Tibial nerve (tissue), 4 donors: ENCODE measurements around the gene PPAT. TPM values are rescaled to one million over a fixed set of nuclear protein-coding genes. Genes with fewer than 3 reads are reported as not detected.
"Not testable (repeated sequence)": the region's sequence is repeated elsewhere in the genome, so short reads cannot be mapped to it uniquely, and the experiment has no call there.

Source experiments
- DNase-seq, 2 donors: peaks; one replicate each; pipeline ENCODE4 v3.0.0-alpha.2; 2019; ENCODE audit warnings: low spot score in 2 of 2
- H3K27ac ChIP-seq, 4 donors: fragments of 200-600 bp; sonication (generic) in 3 of 4; one replicate each; pipeline ENCODE4 v1.5.1; 2017 to 2019; ENCODE audit warnings: mild to moderate bottlenecking in 1 of 4
- H3K27me3 ChIP-seq, 2 donors: fragments of 200-600 bp; sonication (generic) in 1 of 2; one replicate each; pipeline versions ENCODE4 v1.5.1 to v1.6.0; 2017 to 2019
- H3K36me3 ChIP-seq, 3 donors: fragments of 200-600 bp; sonication (generic); one replicate each; pipeline ENCODE4 v1.5.1; 2018 to 2019
- H3K4me1 ChIP-seq, 4 donors: fragments of 200-600 bp; sonication (generic) in 3 of 4; one replicate each; pipeline ENCODE4 v1.5.1; 2017 to 2019
- H3K4me3 ChIP-seq, 4 donors: fragments of 200-600 bp; sonication (generic) in 3 of 4; one replicate each; pipeline ENCODE4 v1.5.1; 2017 to 2019; ENCODE audit warnings: mild to moderate bottlenecking in 1 of 4, moderate library complexity in 1 of 4
- H3K9me3 ChIP-seq, 4 donors: fragments of 200-600 bp; sonication (generic) in 3 of 4; one replicate each; pipeline ENCODE4 v1.5.1; 2017 to 2019
- CTCF ChIP-seq, 5 experiments: fragments of 200-600 bp in 3 of 5; fragments of 450-650 bp in 2 of 5; sonication (generic) in 3 of 5; IDR thresholded peaks; one replicate each; pipeline ENCODE4 v1.5.1; 2016 to 2019; ENCODE audit warnings: antibody characterized with exemption in 5 of 5, mild to moderate bottlenecking in 3 of 5, moderate library complexity in 2 of 5
- EP300 ChIP-seq, 2 donors: sonication (generic); formaldehyde crosslinking; IDR thresholded peaks; one replicate each; pipeline ENCODE4 v1.6.1; 2017; ENCODE audit warnings: antibody characterized with exemption in 2 of 2, mild to moderate bottlenecking in 1 of 2
- POLR2A ChIP-seq, 2 donors: fragments of 450-650 bp; IDR thresholded peaks; one replicate each; pipeline ENCODE4 v1.6.1; 2017; ENCODE audit warnings: antibody characterized with exemption in 2 of 2, mild to moderate bottlenecking in 2 of 2, moderate library complexity in 2 of 2
- WGBS, 2 donors: methylation state at CpG; one replicate each; pipeline ENCODE4 v1.1.5; 2018; 5-methylcytosine and 5-hydroxymethylcytosine counted together
- total RNA-seq, 4 donors: library from RNA; depleted of rRNA; stranded (reverse); fragments of >200 nt; gene quantifications; one replicate each; pipeline ENCODE4 v1.1.0, GENCODE V29; 2016

PPAT gene
- total RNA-seq, 4 donors from 2014 or later, result 2.2 to 7.8 (median 3.8) TPM

- no peak for DNase-seq
- H3K36me3 ChIP-seq, result peaks cover 0 to 47% (median 15%) of the 10 kb centered on the region in 3 donors
- no peak overlapping the region for H3K4me3 ChIP-seq
- H3K27ac ChIP-seq, result no peak overlapping the region
- peaks cover 0 to 33% (median 22%) of the 10 kb centered on the region in 4 donors for H3K4me1 ChIP-seq
- 78 to 81% methylated on average over 6 of the region's 6 CpGs for WGBS, 2 donors
- H3K9me3 ChIP-seq, result no peaks in the 10 kb centered on the region
- TF ChIP-seq POLR2A (IDR thresholded peaks at IDR 0.05) (no peak), EP300 (IDR thresholded peaks at IDR 0.05) (no peak), CTCF (IDR thresholded peaks at IDR 0.05) (no peak)
- H3K27me3 ChIP-seq, result no peaks in the 10 kb centered on the region
Observed at GRCh38 chr4:56469489-56470210, 34.2 kb upstream of the PPAT start.

- peak overlapping the region; percentile 71 to 95 (median 90) for H3K27ac ChIP-seq
- H3K4me3 ChIP-seq, result peak overlapping the region; percentile 95 to 100 (median 99)
- H3K9me3 ChIP-seq, result no peaks in the 10 kb centered on the region
- WGBS, 2 donors, result 1% methylated on average over 10 of the region's 10 CpGs
- no peaks in the 10 kb centered on the region for H3K27me3 ChIP-seq
- H3K36me3 ChIP-seq, result peaks cover 0 to 35% (median 9%) of the 10 kb centered on the region in 3 donors
- peaks cover 0 to 42% (median 24%) of the 10 kb centered on the region in 4 donors for H3K4me1 ChIP-seq
- TF ChIP-seq POLR2A (IDR thresholded peaks at IDR 0.05) (no peak), EP300 (IDR thresholded peaks at IDR 0.05) (no peak), CTCF (IDR thresholded peaks at IDR 0.05) (no peak)
- no peak for DNase-seq
Observed at GRCh38 chr4:56468097-56468422, 32.6 kb upstream of the PPAT start.

- TF ChIP-seq POLR2A (IDR thresholded peaks at IDR 0.05), result peak; percentile 44 to 63
- TF ChIP-seq CTCF (IDR thresholded peaks at IDR 0.05), result no peak
- peak in 1 of 2 donors; percentile 92 for TF ChIP-seq EP300 (IDR thresholded peaks at IDR 0.05)
- Histone ChIP-seq H3K9me3 (no peaks in the 10 kb centered on the region), H3K4me3 (peak within 1 kb of the TSS; percentile 95 to 100 (median 99)), H3K36me3 (peaks cover 0 to 35% (median 4%) of the 10 kb centered on the region in 3 donors), H3K27me3 (no peaks in the 10 kb centered on the region), H3K4me1 (peaks cover 0 to 42% (median 24%) of the 10 kb centered on the region in 4 donors), H3K27ac (peak within 1 kb of the TSS; percentile 71 to 95 (median 90))
- DNase-seq, result peak; percentile 76 to 84
- 1% methylated on average over 42 to 51 of the region's 62 CpGs for WGBS, 2 donors
Observed at GRCh38 chr4:56467284-56468096, 32.1 kb upstream of the PPAT start, which contains the start of gene SRP72. Gene SRP72 (plus strand): TSS chr4:56467617. CDS start chr4:56467636, 19 bp downstream.

GRCh38 chr4:56466910-56467283 is 31.5 kb upstream of the PPAT start:
- Histone ChIP-seq H3K4me1 (peaks cover 0 to 42% (median 24%) of the 10 kb centered on the region in 4 donors), H3K36me3 (peaks cover 0 to 35% (median 0%) of the 10 kb centered on the region in 3 donors), H3K9me3 (no peaks in the 10 kb centered on the region), H3K4me3 (peak overlapping the region; percentile 95 to 100 (median 99)), H3K27ac (peak overlapping the region; percentile 71 to 95 (median 90)), H3K27me3 (no peaks in the 10 kb centered on the region)
- no peak for TF ChIP-seq POLR2A (IDR thresholded peaks at IDR 0.05)
- no peak for TF ChIP-seq EP300 (IDR thresholded peaks at IDR 0.05)
- TF ChIP-seq CTCF (IDR thresholded peaks at IDR 0.05), result no peak
- no peak for DNase-seq
- WGBS, 2 donors, result 0 to 1% methylated on average over 8 of the region's 8 CpGs

- peaks cover 0 to 42% (median 24%) of the 10 kb centered on the region in 4 donors for H3K4me1 ChIP-seq
- peak overlapping the region in 3 of 4 donors; percentile 89 to 95 (median 90) for H3K27ac ChIP-seq
- 14 to 20% methylated on average over 8 of the region's 8 CpGs for WGBS, 2 donors
- H3K4me3 ChIP-seq, result peak overlapping the region; percentile 95 to 100 (median 99)
- DNase-seq, H3K27me3 ChIP-seq, H3K9me3 ChIP-seq: not testable (repeated sequence)
- peaks cover 0 to 34% (median 0%) of the 10 kb centered on the region in 3 donors for H3K36me3 ChIP-seq
Observed at GRCh38 chr4:56466296-56466761, 30.9 kb upstream of the PPAT start.
